ENCODE results near the gene CLIC5. TPM values are rescaled to one million over a fixed set of nuclear protein-coding genes. Genes with fewer than 3 reads are reported as not detected.

The CLIC5 gene
- total RNA-seq, 4 donors from 2014 or later = 2.8 to 6.9 (median 5.0) TPM

- Histone ChIP-seq H3K9me3 (no peaks in the 10 kb centered on the region), H3K36me3 (no peaks in the 10 kb centered on the region), H3K27me3 (no peaks in the 10 kb centered on the region), H3K4me1 (no peaks in the 10 kb centered on the region), H3K27ac (no peak overlapping the region), H3K4me3 (no peak overlapping the region)
- TF ChIP-seq EP300 (IDR thresholded peaks at IDR 0.05) = no peak
- TF ChIP-seq POLR2A (IDR thresholded peaks at IDR 0.05) = no peak
- TF ChIP-seq, protein P1, sequence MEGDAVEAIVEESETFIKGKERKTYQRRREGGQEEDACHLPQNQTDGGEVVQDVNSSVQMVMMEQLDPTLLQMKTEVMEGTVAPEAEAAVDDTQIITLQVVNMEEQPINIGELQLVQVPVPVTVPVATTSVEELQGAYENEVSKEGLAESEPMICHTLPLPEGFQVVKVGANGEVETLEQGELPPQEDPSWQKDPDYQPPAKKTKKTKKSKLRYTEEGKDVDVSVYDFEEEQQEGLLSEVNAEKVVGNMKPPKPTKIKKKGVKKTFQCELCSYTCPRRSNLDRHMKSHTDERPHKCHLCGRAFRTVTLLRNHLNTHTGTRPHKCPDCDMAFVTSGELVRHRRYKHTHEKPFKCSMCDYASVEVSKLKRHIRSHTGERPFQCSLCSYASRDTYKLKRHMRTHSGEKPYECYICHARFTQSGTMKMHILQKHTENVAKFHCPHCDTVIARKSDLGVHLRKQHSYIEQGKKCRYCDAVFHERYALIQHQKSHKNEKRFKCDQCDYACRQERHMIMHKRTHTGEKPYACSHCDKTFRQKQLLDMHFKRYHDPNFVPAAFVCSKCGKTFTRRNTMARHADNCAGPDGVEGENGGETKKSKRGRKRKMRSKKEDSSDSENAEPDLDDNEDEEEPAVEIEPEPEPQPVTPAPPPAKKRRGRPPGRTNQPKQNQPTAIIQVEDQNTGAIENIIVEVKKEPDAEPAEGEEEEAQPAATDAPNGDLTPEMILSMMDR (IDR thresholded peaks at IDR 0.05) = no peak
- TF ChIP-seq POLR2AphosphoS5 (IDR thresholded peaks at IDR 0.05) = no peak
- no peak for ATAC-seq
- WGBS, 2 donors (ENCODE audit: low coverage in 1 of 2) = 58 to 79% methylated on average over 5 of the region's 5 CpGs
Measured at GRCh38 chr6:45895569-45895968, 120.1 kb downstream of the CLIC5 start.

- no peak overlapping the region for H3K27ac ChIP-seq
- H3K4me3 ChIP-seq = no peak overlapping the region
- WGBS, 2 donors (ENCODE audit: low coverage in 1 of 2) = 69 to 76% methylated on average over 4 of the region's 4 CpGs
- H3K4me1 ChIP-seq = no peaks in the 10 kb centered on the region
- no peaks in the 10 kb centered on the region for H3K27me3 ChIP-seq
- no peak for TF ChIP-seq POLR2AphosphoS5 (IDR thresholded peaks at IDR 0.05)
- no peak for ATAC-seq
- no peaks in the 10 kb centered on the region for H3K36me3 ChIP-seq
- no peaks in the 10 kb centered on the region for H3K9me3 ChIP-seq
Measured at GRCh38 chr6:45892696-45893245, 122.9 kb downstream of the CLIC5 start.

- no peaks in the 10 kb centered on the region for H3K27me3 ChIP-seq
- no peak for ATAC-seq
- H3K36me3 ChIP-seq = no peaks in the 10 kb centered on the region
- TF ChIP-seq POLR2AphosphoS5 (IDR thresholded peaks at IDR 0.05) (no peak), EP300 (IDR thresholded peaks at IDR 0.05) (no peak), POLR2A (IDR thresholded peaks at IDR 0.05) (no peak)
- TF ChIP-seq, protein P1 (IDR thresholded peaks at IDR 0.05) = no peak
- H3K4me1 ChIP-seq = no peaks in the 10 kb centered on the region
- no peak overlapping the region for H3K4me3 ChIP-seq
- no peak overlapping the region for H3K27ac ChIP-seq
- 85 to 94% methylated on average over 2 of the region's 2 CpGs for WGBS, 2 donors (ENCODE audit: low coverage in 1 of 2)
- no peaks in the 10 kb centered on the region for H3K9me3 ChIP-seq
Measured at GRCh38 chr6:45892196-45892595, 123.5 kb downstream of the CLIC5 start.

- no peaks in the 10 kb centered on the region for H3K36me3 ChIP-seq
- H3K27me3 ChIP-seq = no peaks in the 10 kb centered on the region
- no peaks in the 10 kb centered on the region for H3K4me1 ChIP-seq
- no peaks in the 10 kb centered on the region for H3K9me3 ChIP-seq
- H3K27ac ChIP-seq = no peak overlapping the region
- WGBS, 2 donors (ENCODE audit: low coverage in 1 of 2) = no CpG with 5 or more reads among the region's 2 CpGs
- no peak overlapping the region for H3K4me3 ChIP-seq
- TF ChIP-seq POLR2A (IDR thresholded peaks at IDR 0.05) = no peak
- ATAC-seq = no peak
Measured at GRCh38 chr6:45886776-45887175, 128.9 kb downstream of the CLIC5 start.

DNA sequence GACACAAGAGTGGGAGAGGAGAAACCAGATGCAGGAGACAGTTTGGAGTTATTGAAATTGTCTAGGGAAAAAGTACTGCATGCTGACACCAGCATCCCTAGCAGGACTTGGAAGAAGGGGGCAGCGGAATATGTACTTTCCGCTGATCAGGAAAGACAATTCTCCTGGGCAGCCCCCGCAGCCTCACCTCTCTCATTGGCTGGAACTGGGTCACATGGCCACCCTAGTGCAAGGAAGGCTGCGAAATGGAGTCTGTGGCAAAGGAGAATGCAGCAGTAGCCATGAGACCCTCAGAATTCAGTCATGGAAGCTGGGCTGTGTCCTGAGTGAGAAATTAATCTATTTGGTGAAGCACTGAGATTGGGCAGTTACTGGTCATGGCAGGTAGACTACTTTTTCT lies 131.3 kb downstream of the CLIC5 start:
- no peak for ATAC-seq
- Histone ChIP-seq H3K36me3 (no peaks in the 10 kb centered on the region), H3K27me3 (no peaks in the 10 kb centered on the region), H3K27ac (no peak overlapping the region), H3K9me3 (no peaks in the 10 kb centered on the region), H3K4me3 (no peak overlapping the region), H3K4me1 (peaks cover 0 to 7% (median 0%) of the 10 kb centered on the region in 3 donors)
- WGBS, 2 donors (ENCODE audit: low coverage in 1 of 2) = 88 to 100% methylated on average over 2 to 4 of the region's 4 CpGs
- TF ChIP-seq POLR2A (IDR thresholded peaks at IDR 0.05) (no peak), EP300 (IDR thresholded peaks at IDR 0.05) (no peak), POLR2AphosphoS5 (IDR thresholded peaks at IDR 0.05) (no peak)
- TF ChIP-seq, protein P1 (IDR thresholded peaks at IDR 0.05) = no peak

GRCh38 chr6:45882671-45883070 lies 133.0 kb downstream of the CLIC5 start:
- TF ChIP-seq POLR2AphosphoS5 (IDR thresholded peaks at IDR 0.05) (no peak), POLR2A (IDR thresholded peaks at IDR 0.05) (no peak), EP300 (IDR thresholded peaks at IDR 0.05) (no peak)
- TF ChIP-seq, protein P1 (IDR thresholded peaks at IDR 0.05) = no peak
- Histone ChIP-seq H3K27me3 (no peaks in the 10 kb centered on the region), H3K4me3 (no peak overlapping the region), H3K36me3 (no peaks in the 10 kb centered on the region), H3K9me3 (no peaks in the 10 kb centered on the region), H3K27ac (no peak overlapping the region), H3K4me1 (peaks cover 0 to 7% (median 0%) of the 10 kb centered on the region in 3 donors)
- no peak for ATAC-seq
- WGBS, 2 donors (ENCODE audit: low coverage in 1 of 2) = 80 to 100% methylated on average over 1 to 2 of the region's 2 CpGs

All from gastroesophageal sphincter (tissue), 4 donors.